ENCODE measurements around the gene LTBP1.

LTBP1 gene

DNA sequence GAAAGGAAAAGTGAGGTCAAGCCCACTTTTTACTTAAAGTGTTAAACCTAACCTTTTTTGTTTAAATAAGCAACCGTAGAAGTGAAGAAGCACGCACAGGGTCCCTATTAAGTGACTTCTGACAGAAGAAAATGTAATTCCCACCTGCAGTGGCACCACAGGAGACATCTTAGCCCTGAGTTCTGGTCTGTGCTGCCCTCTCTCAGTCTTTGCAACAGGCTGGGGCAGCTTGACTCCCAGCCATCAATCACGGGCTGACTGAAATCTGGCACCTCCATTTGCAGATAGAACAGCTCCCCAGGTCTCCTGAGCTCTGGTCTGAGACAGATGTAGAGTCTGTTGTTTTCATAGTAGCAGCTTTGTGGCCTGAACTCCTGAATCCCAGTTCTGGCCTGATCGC, 170.0 kb downstream of the LTBP1 start:
- DNase-seq (ENCODE audit: low read depth): no peak

DNA sequence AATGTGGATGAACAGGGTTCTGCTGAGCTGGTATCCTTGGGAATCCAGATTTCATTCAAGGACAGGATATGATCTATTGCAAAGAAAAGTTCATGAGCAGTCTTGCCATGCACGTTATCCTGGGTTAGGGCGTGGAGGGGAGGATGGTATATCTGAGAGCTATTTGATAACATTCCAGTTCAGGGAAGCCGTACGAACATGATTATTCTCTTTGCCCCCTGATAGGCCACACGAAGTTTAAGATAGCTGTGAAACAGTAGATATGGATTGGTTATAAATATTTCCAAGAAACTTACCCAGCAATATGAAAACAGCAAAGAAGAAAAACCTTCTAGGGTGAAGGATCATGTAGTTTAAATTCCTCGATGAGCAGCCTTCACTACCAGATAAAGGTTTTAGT, 171.9 kb downstream of the LTBP1 start:
- DNase-seq (ENCODE audit: low read depth): no peak

DNA sequence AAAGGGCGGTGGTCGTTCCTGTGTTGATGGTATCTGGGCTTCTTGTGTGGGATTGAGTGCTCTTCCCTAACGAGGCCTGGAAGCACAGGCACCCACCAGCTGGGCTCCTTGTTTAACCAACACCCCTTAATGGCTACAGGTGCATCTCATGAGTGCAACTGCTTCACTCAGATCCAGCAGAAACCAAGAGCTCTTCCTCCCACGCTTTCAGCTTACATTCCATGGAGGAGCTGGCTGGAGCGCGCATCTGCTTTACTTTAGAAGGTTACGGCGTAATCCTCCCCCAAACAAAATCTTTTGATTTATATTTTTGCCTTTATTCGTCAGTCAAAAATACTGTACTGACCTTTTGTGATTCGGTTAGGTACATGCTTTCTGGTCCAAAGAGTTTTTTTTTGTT, 174.7 kb downstream of the LTBP1 start:
- no peak for DNase-seq (ENCODE audit: low read depth)

DNA sequence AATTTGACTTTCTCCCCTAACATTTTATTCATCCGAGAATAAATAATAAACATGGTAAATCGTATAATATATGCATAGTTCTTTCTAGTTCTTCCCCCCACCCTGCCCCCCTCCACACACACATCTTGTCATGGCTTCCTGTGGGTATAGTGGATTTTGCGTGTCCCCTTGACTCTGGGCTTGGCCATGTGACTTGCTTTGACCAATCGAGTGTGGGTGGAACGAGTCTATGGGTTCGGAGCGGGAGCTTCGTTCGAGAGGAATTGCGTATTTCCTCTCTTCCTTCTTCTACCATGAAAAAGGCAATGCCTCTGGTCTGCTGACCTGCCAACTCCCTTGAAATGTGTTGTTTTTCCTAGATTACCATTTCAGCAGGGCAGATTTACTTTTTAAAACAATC, 175.2 kb downstream of the LTBP1 start:
- no peak for DNase-seq (ENCODE audit: low read depth)

DNA sequence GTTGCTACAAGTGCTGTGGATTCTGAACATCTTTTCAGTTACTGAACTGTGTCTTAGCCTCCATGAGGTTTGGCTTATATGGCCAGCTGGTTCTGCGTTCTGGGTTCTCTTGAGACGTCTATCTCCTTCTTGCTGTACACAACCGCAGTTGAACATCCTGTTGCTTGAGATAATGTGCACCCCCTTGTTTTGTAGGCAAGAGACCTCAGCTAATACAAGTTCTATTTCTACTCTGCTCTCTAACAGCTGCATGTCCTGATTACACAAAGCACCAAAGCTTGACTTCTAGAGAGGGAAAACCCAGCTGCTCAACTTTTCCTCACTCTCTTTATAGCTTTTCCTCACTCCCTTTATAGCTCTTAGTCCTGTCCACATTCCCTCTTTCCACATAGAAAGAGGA, 176.0 kb downstream of the LTBP1 start:
- peak; percentile 71 for DNase-seq (ENCODE audit: low read depth)

DNA sequence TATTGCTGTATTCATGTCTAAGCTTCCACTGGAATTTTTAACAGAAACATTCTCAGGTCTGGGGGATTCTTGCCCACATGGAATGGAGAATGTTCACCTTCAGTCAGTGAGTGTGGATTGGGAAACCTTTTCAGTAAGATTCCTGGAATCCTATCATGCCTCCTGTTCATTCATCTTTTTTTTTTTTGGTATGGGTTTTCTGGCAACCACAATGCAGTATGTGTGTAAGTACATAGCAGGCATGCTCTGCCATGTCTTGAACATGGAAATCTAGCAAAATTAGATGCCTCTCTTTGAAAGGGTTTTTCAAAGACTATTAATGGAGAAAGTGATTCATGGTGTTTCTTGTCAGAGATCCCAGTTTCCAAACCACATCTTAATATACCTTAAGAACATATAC, 176.5 kb downstream of the LTBP1 start:
- DNase-seq (ENCODE audit: low read depth): no peak

DNA sequence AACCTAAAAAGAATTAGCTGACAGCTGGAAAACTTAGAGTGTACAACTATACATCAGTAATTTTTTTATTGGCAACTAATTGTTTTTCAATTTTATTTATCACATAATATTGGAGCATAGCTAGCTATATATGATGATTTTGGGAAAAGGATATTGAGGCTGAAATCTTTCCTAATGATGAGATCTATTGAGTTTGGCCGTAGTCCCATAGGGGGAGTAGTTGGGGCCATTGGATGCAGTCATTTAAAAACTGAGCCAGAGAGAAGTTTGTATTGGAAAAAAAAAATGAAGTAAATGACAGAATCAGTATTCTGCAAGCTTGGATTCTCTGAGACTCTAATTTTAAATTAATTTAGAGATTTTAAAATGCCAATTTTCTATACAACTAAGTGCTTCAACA, 179.8 kb downstream of the LTBP1 start:
- no peak for DNase-seq (ENCODE audit: low read depth)

DNA sequence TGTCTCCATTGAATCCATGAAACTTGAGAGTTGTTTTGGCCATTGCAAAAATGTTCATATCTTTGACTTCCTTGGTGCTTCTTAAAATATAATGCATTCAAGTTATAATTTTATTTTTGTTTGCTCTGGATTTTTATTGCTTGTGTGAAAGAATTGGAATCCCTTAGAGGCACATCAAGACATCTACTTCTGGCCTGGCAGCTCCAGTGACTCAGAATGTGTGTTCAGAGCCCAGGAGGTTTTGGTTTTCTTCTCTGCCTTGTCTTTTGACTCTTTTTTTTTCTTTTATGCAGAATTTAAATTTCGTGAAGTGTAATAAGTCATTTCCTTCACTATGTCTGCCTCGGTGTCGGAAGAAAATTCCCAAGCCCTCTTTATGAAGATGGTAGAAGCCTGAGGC, 180.2 kb downstream of the LTBP1 start:
- DNase-seq (ENCODE audit: low read depth): no peak

DNA sequence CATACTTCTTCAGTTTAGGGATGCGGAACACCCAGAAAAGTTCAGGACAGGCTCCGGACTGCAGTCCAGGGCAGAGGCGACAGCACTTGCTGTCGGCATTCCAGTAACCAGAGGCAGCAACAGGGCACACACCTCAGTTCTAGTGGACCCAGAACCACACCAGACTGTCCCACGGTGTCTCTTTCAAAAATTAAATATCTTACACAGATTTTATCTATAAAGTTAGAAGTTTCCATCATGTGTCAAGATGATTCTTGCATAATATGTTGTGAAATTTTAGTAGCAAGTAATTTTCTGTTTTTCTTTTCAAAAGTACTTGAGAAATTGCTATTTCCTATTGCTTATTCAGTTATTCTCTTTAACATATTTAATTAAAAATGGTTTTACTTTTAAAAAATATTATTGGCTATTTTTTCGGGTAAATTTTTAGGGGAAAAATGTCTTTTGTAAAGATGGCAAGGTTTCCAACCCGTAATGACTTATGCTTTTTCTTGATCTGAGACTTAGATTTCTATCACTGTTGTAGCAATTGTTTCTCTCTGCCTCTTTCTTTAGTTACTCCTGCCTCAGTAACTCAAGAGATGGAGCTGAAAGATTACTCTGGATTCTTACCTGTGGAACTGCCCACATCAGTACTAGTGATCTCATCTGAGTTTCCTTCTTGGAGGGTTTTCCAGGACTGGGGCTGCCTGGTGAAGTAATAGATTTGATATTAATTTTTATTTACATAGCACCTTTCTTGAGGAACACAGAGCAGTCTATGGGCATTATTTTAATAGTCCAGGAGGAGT, 182.7 kb downstream of the LTBP1 start:
- no peak for DNase-seq (ENCODE audit: low read depth)

DNA sequence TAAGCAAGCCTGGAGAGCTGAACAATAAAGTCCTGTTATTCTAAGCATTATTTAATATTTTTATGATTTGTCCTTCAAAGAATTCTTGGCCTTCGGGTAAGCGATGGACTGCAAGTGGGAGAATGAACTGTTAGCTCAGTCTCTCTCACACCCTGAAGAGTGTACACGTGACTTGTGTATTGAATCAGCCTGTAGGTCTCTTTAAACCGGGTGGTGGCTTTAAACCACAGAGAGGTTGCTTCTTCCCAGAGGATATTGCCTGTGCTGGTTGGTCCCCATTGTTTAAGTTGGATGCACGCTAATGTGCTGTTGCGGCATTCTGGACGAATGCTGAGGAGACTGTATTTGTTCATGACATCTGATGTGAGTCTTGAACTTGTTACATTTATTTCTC, 183.3 kb downstream of the LTBP1 start:
- no peak for DNase-seq (ENCODE audit: low read depth)

DNA sequence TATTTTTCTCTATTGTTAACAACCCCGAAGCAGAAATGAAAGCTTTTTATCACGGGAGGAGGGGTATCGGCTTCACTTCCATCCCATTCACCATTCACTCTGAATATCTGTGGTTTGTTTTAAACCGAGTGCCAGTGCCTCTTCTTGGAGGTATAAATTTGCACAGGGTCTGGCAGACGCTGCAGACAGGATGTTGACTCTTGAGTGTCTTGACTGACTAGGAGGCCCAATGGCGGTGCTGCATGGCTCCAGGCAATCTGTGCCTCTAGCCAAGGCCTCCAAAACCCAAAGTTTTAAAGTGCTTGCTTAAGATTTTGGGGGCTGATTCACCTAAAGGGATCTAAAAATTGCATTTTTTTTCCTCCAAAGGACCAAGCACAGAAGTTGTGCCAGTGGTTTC, 183.8 kb downstream of the LTBP1 start:
- DNase-seq (ENCODE audit: low read depth): no peak

DNA sequence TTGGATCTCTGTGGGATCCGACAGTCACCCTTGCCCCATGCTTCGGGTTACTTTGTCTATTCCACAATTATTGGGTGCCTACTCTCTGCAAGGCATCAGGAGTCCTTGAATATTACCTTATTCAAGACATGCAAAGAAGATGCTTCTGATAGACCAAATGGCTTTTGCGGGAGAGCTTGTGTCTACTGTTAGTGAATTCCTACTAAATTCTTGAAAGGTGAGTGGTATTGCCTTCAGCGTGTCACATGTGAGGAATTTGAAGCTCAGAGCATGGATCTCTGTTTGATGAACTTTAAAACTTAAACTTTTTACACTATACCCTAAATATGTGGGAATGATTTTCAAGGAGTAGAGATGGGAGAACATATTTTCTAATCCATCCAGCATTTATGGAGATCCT, 184.4 kb downstream of the LTBP1 start:
- DNase-seq (ENCODE audit: low read depth): no peak

DNA sequence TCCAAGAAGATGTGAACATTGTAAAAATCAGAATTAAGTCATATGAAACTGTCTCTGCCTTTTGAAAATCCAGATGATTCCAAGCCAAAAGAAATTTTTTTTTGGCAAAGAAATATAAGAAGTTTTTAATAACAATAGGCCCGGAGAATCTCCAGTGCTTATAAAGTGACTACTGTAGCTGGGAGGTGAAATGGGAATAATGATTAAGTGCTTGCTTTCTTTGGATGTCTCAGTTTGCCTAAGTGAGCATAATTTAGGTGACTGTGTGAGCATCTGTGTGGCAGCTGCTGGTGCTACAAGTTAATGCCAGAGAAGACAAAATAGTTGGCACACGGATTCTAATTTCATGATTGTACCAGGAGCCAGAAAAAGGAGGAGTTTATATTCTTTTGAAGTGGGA, 185.0 kb downstream of the LTBP1 start:
- no peak for DNase-seq (ENCODE audit: low read depth)

DNA sequence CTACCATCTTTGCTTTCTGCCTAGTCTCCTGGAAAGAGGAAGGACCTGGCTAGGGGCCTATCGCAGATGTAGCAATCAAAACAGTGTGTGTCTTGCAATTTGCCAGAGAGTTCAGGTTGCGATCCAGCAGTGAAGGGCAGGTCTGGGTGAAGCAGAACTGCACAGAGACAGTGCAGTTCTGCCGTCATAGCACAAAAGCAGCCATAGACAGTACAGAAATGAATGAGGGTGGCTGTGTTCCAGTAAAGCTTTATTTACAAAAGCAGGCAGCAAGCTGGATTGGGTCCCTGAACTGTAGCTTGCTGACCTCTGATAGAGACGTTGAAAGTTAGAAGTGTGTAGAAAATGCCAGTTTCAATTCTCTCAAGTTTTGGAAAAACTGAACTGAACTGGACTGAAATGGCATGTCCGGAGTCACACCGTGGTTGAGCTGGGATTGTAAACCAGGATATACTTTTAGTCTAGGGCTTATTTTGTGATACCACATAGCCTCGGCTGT, 186.8 kb downstream of the LTBP1 start:
- DNase-seq (ENCODE audit: low read depth): no peak

DNA sequence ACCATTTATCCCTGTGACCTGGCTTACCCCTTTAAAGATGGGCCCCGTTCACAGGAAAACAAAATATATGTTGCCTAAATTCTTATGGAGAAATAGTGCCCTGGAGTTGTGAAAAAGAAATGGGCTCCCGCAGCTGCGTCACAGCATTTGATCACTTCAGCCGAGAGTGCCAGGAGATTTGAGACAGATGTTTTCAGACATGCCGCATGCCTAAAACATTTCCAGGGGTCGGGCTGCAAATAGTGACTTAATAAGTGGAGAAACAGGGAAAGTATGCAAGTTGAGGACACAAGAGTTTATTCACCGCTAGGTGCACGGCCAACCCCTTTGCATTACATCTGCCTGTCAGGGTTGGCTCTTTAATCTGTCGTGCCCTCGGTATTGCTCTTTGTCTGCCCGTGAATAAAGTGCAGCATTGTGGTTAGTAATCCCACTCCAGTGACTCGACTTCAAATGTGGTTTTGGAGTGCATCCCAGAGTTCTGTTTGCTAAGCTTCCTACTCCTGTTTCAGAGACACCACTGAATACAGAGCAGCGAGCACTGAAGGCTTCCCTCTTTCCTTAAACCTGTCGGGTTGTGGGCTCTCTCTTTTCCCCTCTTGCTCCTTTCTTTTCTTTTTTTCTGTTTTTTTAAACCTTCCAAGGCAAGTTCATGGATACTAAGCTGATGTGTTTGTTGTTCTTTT, 187.5 kb downstream of the LTBP1 start:
- DNase-seq (ENCODE audit: low read depth): no peak

DNA sequence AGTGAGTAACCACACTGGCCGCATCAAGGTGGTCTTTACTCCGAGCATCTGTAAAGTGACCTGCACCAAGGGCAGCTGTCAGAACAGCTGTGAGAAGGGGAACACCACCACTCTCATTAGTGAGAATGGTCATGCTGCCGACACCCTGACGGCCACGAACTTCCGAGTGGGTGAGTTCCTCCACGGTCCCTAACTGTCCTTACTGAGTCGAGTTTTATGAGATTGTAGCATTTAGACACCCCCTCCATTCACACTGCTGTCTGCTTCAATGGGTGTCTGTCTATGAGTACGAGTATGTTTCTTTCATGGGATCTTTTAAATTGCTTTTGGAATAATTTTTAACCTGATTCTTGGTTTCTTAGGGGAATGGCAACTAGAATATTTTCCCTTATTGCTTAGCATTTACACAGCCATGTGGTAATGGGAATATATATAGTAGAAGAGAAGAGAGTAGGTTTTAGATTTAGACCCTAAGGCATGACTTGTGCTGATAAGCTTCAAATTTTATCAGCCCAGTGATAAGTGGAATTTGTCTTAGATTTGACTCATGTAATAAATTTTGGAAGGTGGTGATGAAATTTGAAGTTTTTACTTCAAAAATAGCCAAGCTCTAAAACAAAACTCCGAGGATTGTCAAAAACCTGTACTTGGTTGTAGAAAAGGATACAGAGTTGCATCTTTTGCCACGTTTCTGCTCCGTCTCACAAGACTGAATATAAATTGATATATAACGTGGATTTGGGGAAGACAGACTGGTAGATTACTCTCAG, 188.2 kb downstream of the LTBP1 start:
- no peak for DNase-seq (ENCODE audit: low read depth)

DNA sequence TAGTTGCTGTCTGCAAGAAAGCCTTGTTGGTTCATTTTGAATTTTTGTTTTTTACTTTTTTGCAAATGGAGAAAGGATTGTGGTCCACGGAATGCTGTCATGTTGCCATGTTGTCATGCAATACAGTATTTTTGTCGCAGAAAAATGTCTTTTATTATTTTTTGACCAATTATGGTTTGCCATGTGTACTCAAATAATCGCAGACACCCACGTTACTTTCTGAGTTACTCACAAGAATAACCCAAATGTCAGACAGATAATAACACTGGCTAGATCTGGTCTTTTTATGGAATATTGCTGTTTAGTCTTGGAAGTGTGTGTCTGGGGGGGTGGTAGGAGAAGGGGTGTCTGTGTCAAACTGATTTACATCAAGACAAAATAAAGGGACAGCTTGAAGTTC, 188.9 kb downstream of the LTBP1 start:
- no peak for DNase-seq (ENCODE audit: low read depth)

DNA sequence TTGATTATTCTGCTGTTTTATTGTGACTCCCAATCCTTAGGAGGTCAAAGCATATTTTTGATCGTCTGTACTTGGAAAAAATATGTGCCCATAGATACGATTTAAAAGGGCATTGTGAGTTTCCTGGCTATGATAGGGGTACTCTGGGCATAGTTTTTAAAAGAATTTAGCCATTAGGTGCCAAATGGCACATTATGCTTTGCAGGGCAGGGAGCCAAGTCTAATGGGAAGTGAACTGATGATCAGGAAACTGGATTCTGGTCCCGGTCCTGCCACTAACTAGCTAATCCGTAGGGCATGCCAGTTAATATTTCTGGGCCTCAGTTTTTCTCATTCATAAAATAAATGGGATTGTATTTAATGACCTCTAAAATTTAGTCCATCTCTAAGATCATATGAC, 189.3 kb downstream of the LTBP1 start:
- no peak for DNase-seq (ENCODE audit: low read depth)

DNA sequence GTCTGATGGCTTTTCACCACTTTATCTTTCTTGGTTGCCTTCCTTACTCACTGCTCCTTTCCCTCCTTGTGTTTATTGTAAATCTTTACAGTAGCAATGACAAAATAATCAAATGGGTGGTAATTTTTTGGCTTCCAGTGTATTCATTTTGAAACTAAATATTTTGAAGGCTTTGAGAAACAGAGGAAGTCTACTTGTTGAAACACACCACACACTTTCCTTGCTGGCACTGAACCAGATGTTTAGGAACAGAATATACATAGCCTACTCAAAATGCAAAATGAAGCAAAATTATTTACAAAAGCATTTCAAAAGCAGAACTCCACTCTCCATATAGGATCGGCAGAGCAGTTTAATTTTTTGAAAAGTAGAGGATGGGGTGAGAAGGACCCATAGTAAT, 189.8 kb downstream of the LTBP1 start:
- no peak for DNase-seq (ENCODE audit: low read depth)

DNA sequence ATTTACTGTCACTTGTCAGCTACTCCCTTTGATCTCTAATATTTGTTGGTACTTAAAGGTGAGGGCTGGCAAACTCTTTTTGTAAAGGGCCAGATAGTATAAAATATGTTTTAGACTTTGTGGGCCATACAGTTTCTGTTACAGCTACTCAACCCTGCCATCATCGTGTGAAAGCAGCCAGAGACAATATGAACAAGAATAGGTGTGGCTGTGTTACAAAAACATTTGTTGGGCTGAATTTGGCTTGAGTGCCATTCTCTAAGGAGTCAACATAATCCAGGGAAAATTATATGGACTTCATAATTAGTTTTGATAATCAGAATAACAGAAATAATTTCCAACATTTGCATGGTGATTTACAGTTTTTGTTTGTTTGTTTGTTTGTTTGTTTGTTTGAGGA, 190.6 kb downstream of the LTBP1 start:
- DNase-seq (ENCODE audit: low read depth): no peak

DNA sequence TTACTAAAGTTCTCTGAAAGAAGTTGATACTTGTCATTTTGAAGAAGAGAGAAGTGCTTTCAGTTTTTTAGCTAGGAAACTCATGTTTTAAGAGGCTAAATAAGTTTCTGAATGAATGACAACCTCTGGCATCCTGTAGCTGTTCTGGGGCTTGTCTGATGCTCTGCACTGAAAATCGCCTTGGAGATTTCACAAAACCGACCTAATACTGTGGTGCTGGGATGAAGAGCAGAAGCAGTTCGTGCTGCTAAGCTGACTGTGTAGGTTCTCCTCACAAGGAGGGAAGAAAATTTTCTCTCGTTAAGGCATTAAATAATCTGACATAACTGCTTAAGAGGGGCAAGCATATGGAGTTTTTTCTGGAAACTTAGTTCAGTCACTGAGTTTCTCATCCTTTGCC, 193.2 kb downstream of the LTBP1 start:
- DNase-seq (ENCODE audit: low read depth): no peak

DNA sequence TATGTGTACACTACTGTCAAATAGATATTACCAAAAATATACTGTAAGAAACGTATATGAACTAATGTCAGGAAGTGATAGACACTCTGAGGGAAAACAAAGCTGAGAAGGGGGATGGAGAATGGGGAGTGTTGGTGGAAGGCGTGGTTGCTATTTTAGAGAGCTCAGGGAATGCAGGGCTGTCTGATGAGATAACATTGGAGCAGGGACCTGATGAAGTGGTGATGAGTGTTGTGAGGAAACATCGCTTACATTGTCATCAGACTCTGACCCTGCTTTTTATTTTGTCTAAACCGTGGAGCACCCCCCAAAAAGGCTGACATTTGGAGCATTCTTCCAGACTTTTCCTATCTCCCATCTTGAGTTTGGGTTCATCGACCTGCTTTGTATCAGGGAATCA, 194.7 kb downstream of the LTBP1 start:
- DNase-seq (ENCODE audit: low read depth): no peak

DNA sequence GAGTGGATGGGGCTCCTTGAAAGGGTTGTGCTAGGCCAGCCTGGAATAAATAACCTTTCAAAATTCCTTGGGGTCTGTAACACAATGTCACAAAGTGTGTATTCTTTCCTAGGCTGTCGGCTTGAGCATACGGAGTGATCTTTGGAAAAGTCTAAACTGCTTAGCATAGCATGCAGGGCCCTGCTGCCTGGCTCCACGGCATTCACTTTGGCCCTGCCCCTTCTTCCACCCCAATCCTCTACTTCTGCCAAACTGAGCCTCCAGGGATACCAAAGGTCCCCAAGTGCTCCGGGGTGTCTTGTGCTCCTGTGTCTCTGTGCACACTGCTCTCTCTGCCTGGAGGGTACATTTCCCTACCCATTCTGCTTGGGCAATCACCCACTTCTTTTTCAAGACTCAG, 196.1 kb downstream of the LTBP1 start:
- no peak for DNase-seq (ENCODE audit: low read depth)
